Neutrophil (primary cell): Measurements from ENCODE around the gene THAP4.
"Not testable (repeated sequence)": the region's sequence is repeated elsewhere in the genome, so short reads cannot be mapped to it uniquely, and the experiment has no call there.

Experiments
- H3K27ac ChIP-seq: fragments of 200-600 bp; sonication (generic); 2 replicates; pipeline ENCODE4 v1.5.1; 2016; ENCODE audit warnings: mild to moderate bottlenecking, moderate library complexity
- H3K27me3 ChIP-seq: fragments of 200-600 bp; sonication (generic); 2 replicates; pipeline ENCODE4 v1.6.0; 2016; ENCODE audit warnings: mild to moderate bottlenecking
- H3K36me3 ChIP-seq: fragments of 200-600 bp; sonication (generic); 2 replicates; pipeline ENCODE4 v1.5.1; 2017
- H3K4me1 ChIP-seq, 2 experiments: fragments of 200-600 bp in 1 of 2; sonication (generic) in 1 of 2; 1 replicate in 1 of 2; 2 replicates in 1 of 2; pipeline versions ENCODE4 v1.5.1 to v1.6.1; 2013 to 2016; ENCODE audit warnings: low read depth in 1 of 2, low read length in 1 of 2, mild to moderate bottlenecking in 1 of 2, moderate library complexity in 1 of 2; ENCODE audit not compliant: control insufficient read depth in 1 of 2, insufficient read depth in 1 of 2
- H3K4me3 ChIP-seq, 2 experiments: fragments of 200-600 bp in 1 of 2; sonication (generic) in 1 of 2; 1 replicate in 1 of 2; 2 replicates in 1 of 2; pipeline ENCODE4 v1.5.1; 2013 to 2016; ENCODE audit warnings: low read depth in 1 of 2, low read length in 1 of 2, mild to moderate bottlenecking in 1 of 2, moderate library complexity in 1 of 2
- H3K9me3 ChIP-seq: fragments of 200-600 bp; sonication (generic); 2 replicates; pipeline ENCODE4 v1.5.1; 2016
- CTCF ChIP-seq: fragments of 200-600 bp; sonication (generic); IDR thresholded peaks from 2 replicates; pipeline ENCODE4 v1.5.1; 2016; ENCODE audit warnings: antibody characterized with exemption

The THAP4 gene

GRCh38 chr2:241571821-241572620 is 64.9 kb downstream of the THAP4 start:
- H3K27ac ChIP-seq, result no peak overlapping the region
- H3K9me3 ChIP-seq, result no peaks in the 10 kb centered on the region
- no peaks in the 10 kb centered on the region for H3K27me3 ChIP-seq
- TF ChIP-seq CTCF, result no peak
- H3K4me3 ChIP-seq, result no peak overlapping the region
- H3K36me3 ChIP-seq, result no peaks in the 10 kb centered on the region
- no peaks in the 10 kb centered on the region for H3K4me1 ChIP-seq

- H3K4me3 ChIP-seq, result no peak overlapping the region
Measured at GRCh38 chr2:241570961-241571581, 65.9 kb downstream of the THAP4 start.

GRCh38 chr2:241569831-241570281 is 67.1 kb downstream of the THAP4 start:
- Histone ChIP-seq H3K27me3 (no peaks in the 10 kb centered on the region), H3K4me3 (no peak overlapping the region), H3K4me1 (no peaks in the 10 kb centered on the region), H3K36me3 (no peaks in the 10 kb centered on the region), H3K27ac (no peak overlapping the region), H3K9me3 (no peaks in the 10 kb centered on the region)
- no peak for TF ChIP-seq CTCF

More at GRCh38 chr2:241570961-241571581, 65.9 kb downstream of the THAP4 start:
- TF ChIP-seq CTCF, result no peak
- H3K36me3 ChIP-seq, result no peaks in the 10 kb centered on the region
- H3K27me3 ChIP-seq, result no peaks in the 10 kb centered on the region
- H3K27ac ChIP-seq, result no peak overlapping the region
- no peaks in the 10 kb centered on the region for H3K9me3 ChIP-seq
- H3K4me1 ChIP-seq, result no peaks in the 10 kb centered on the region

- Histone ChIP-seq H3K27me3 (no peaks in the 10 kb centered on the region), H3K36me3 (no peaks in the 10 kb centered on the region), H3K4me1 (no peaks in the 10 kb centered on the region), H3K4me3 (no peak overlapping the region), H3K27ac (no peak overlapping the region), H3K9me3 (no peaks in the 10 kb centered on the region)
- TF ChIP-seq CTCF, result no peak
Measured at GRCh38 chr2:241568726-241569125, 68.2 kb downstream of the THAP4 start.

- Histone ChIP-seq H3K9me3 (no peaks in the 10 kb centered on the region), H3K27me3 (peaks cover under 1% of the 10 kb centered on the region), H3K36me3 (no peaks in the 10 kb centered on the region), H3K4me3 (no peak overlapping the region), H3K4me1 (no peaks in the 10 kb centered on the region), H3K27ac (no peak overlapping the region)
- TF ChIP-seq CTCF, result no peak
Measured at GRCh38 chr2:241567776-241568175, 69.2 kb downstream of the THAP4 start.

- not testable (repeated sequence) for H3K27me3 ChIP-seq, H3K9me3 ChIP-seq, H3K36me3 ChIP-seq, H3K27ac ChIP-seq, H3K4me3 ChIP-seq, H3K4me1 ChIP-seq
Measured at GRCh38 chr2:241567266-241567665, 69.7 kb downstream of the THAP4 start.
